HepG2 (cell line): Measurements from ENCODE around the gene NEDD4L.

Experiments used
- MYC ChIP-seq: sonication (generic); formaldehyde crosslinking; IDR thresholded peaks from 2 replicates; pipeline ENCODE4 v1.9.0; 2021; ENCODE audit warnings: missing genetic modification reagents, borderline replicate concordance
- POLR2A ChIP-seq, 2 experiments: IDR thresholded peaks; 2 replicates each; pipeline ENCODE4 v1.6.1; 2011; ENCODE audit warnings: low read depth in 2 of 2, low read length in 2 of 2, mild to moderate bottlenecking in 1 of 2, moderate library complexity in 1 of 2; ENCODE audit not compliant: insufficient read depth in 1 of 2
- PTBP1 ChIP-seq: fragments of 200-400 bp; formaldehyde crosslinking; IDR thresholded peaks from 2 replicates; pipeline ENCODE4 v1.6.1; 2018; ENCODE audit warnings: low read length, low read depth; ENCODE audit not compliant: poor library complexity, severe bottlenecking
- RBAK ChIP-seq: sonication (generic); formaldehyde crosslinking; IDR thresholded peaks from 2 replicates; pipeline ENCODE4 v1.5.1; 2020; ENCODE audit warnings: mild to moderate bottlenecking, missing genetic modification reagents
- RNF219 ChIP-seq: sonication (generic); formaldehyde crosslinking; IDR thresholded peaks from 2 replicates; pipeline ENCODE4 v1.5.0; 2020; ENCODE audit warnings: mild to moderate bottlenecking, missing genetic modification reagents
- ZNF274 ChIP-seq: sonication (generic); formaldehyde crosslinking; IDR thresholded peaks from 2 replicates; pipeline ENCODE4 v1.5.1; 2020; ENCODE audit warnings: mild to moderate bottlenecking, missing genetic modification reagents
- ZNF776 ChIP-seq: sonication (generic); formaldehyde crosslinking; IDR thresholded peaks from 2 replicates; pipeline ENCODE4 v1.4.0; 2020; ENCODE audit warnings: mild to moderate bottlenecking, missing genetic modification reagents
- ZNF792 ChIP-seq: IDR thresholded peaks from 2 replicates; pipeline ENCODE4 v1.6.1; 2016
- TF ChIP-seq, protein P1 (sequence below): sonication (generic); formaldehyde crosslinking; IDR thresholded peaks from 2 replicates; pipeline ENCODE4 v1.5.0; 2020; ENCODE audit warnings: mild to moderate bottlenecking, missing genetic modification reagents, moderate library complexity
- TF ChIP-seq, protein P2 (sequence below): sonication (generic); formaldehyde crosslinking; IDR thresholded peaks from 2 replicates; pipeline ENCODE4 v1.5.1; 2020; ENCODE audit warnings: mild to moderate bottlenecking, missing genetic modification reagents, borderline replicate concordance

DNA sequence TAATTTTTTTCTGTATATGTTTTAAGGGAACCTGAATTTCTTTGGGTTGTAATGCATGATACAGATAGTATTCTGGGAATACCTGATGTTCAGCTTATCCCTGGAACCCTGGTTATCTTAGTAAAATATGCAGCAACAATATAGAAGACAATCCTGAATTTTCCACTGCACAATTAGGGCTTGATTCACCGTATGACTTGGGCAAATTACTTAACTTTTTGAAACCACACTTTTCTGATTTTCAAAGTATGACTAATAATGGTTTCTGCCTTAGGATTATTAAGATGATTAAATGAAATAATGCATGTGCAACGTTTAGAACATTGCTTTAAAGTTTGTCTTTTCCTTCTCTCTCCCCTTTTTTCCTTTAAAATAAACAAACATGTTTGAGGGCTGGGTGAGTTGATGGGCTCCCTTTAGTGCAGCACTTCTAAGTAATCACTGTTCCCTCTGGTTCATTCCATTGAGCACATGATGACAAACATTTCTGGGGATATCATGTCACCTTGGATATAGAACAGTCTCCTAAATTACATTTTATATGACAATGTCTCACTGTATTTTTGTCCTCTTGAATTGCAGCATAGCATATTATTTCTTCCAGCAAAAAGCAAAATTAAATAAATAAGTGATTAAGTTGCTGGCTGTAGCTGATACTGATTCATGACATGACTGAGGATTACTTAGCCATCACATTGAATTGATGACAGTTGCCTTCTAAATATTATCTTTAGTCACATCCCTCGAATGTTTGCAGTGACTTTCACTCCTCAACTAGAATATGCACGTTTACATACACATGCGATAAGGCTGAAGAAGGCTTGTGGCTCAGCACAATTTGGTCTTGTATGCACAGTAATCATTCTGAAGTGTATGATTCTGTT lies 254.5 kb downstream of the NEDD4L start:
- no peak for TF ChIP-seq POLR2A (IDR thresholded peaks at IDR 0.05; ENCODE audit: insufficient read depth in 1 of 2, low read depth in 2 of 2, low read length in 2 of 2)
- TF ChIP-seq PTBP1 = no peak
- TF ChIP-seq ZNF274 (CRISPR knock-in tag) = no peak
- no peak for TF ChIP-seq ZNF776 (CRISPR knock-in tag)
- TF ChIP-seq ZNF792 = no peak
- TF ChIP-seq MYC (CRISPR knock-in tag) = no peak
- TF ChIP-seq RNF219 = no peak
- TF ChIP-seq RBAK (CRISPR knock-in tag) = no peak
- TF ChIP-seq, protein P1, sequence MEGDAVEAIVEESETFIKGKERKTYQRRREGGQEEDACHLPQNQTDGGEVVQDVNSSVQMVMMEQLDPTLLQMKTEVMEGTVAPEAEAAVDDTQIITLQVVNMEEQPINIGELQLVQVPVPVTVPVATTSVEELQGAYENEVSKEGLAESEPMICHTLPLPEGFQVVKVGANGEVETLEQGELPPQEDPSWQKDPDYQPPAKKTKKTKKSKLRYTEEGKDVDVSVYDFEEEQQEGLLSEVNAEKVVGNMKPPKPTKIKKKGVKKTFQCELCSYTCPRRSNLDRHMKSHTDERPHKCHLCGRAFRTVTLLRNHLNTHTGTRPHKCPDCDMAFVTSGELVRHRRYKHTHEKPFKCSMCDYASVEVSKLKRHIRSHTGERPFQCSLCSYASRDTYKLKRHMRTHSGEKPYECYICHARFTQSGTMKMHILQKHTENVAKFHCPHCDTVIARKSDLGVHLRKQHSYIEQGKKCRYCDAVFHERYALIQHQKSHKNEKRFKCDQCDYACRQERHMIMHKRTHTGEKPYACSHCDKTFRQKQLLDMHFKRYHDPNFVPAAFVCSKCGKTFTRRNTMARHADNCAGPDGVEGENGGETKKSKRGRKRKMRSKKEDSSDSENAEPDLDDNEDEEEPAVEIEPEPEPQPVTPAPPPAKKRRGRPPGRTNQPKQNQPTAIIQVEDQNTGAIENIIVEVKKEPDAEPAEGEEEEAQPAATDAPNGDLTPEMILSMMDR = no peak
- TF ChIP-seq, protein P2, sequence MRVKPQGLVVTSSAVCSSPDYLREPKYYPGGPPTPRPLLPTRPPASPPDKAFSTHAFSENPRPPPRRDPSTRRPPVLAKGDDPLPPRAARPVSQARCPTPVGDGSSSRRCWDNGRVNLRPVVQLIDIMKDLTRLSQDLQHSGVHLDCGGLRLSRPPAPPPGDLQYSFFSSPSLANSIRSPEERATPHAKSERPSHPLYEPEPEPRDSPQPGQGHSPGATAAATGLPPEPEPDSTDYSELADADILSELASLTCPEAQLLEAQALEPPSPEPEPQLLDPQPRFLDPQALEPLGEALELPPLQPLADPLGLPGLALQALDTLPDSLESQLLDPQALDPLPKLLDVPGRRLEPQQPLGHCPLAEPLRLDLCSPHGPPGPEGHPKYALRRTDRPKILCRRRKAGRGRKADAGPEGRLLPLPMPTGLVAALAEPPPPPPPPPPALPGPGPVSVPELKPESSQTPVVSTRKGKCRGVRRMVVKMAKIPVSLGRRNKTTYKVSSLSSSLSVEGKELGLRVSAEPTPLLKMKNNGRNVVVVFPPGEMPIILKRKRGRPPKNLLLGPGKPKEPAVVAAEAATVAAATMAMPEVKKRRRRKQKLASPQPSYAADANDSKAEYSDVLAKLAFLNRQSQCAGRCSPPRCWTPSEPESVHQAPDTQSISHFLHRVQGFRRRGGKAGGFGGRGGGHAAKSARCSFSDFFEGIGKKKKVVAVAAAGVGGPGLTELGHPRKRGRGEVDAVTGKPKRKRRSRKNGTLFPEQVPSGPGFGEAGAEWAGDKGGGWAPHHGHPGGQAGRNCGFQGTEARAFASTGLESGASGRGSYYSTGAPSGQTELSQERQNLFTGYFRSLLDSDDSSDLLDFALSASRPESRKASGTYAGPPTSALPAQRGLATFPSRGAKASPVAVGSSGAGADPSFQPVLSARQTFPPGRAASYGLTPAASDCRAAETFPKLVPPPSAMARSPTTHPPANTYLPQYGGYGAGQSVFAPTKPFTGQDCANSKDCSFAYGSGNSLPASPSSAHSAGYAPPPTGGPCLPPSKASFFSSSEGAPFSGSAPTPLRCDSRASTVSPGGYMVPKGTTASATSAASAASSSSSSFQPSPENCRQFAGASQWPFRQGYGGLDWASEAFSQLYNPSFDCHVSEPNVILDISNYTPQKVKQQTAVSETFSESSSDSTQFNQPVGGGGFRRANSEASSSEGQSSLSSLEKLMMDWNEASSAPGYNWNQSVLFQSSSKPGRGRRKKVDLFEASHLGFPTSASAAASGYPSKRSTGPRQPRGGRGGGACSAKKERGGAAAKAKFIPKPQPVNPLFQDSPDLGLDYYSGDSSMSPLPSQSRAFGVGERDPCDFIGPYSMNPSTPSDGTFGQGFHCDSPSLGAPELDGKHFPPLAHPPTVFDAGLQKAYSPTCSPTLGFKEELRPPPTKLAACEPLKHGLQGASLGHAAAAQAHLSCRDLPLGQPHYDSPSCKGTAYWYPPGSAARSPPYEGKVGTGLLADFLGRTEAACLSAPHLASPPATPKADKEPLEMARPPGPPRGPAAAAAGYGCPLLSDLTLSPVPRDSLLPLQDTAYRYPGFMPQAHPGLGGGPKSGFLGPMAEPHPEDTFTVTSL (CRISPR knock-in tag) = no peak
